ENCODE results near the gene TCEAL7.
"Not testable (repeated sequence)": the region's sequence is repeated elsewhere in the genome, so short reads cannot be mapped to it uniquely, and the experiment has no call there.

The TCEAL7 gene, protein sequence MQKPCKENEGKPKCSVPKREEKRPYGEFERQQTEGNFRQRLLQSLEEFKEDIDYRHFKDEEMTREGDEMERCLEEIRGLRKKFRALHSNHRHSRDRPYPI

GRCh38 chrX:103329991-103330390 lies at the start of gene TCEAL7:
TCEAL7 (plus strand) TSS chrX:103330239; CDS start chrX:103331404, 1,165 bp downstream.
- DNase-seq, result no peak

- no peak for DNase-seq
Observed at GRCh38 chrX:103293118-103293517, 36.9 kb upstream of the TCEAL7 start.

GRCh38 chrX:103304705-103305104 lies 25.3 kb upstream of the TCEAL7 start:
- no peak for DNase-seq

- DNase-seq, result not testable (repeated sequence)
Observed at GRCh38 chrX:103305666-103306065, 24.4 kb upstream of the TCEAL7 start.

DNA sequence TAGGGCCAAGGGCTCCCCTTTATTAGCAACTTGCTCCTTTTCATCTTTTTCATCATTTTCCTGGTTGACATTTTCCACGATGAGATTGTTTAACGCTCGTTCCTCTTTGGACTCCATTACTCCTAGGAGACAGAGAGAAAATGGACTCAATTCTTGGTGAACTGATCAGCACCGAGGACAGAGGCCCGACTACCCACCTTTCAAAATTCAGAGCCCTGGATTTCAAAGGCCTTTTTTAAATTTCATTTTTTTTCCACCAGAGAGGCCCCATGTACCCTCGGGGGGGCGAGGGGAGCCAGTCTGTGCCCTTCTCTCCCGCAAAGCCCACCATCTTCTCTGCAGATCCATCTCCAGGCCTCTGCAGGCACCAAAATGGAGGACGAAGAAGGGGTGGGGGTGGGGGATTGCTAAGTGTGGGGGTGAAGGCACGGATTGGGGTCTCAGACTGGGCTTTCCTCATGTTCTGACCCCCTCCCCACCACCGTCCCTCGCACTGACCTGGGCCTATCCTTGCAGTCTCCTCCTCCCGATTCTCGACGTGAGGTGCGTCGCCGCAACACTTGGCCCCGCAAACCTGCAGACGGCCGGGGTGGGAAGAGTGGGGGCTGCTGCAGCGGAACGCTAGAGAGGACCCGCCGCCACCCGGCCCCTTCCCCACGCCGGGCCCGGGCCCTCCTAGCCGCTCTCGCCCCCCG lies 20.0 kb upstream of the TCEAL7 start:
- DNase-seq, result no peak

GRCh38 chrX:103310555-103311398 lies 19.3 kb upstream of the TCEAL7 start, which contains the start of gene BEX2:
BEX2 (minus strand) TSS chrX:103310990; CDS start chrX:103309976, 1,014 bp downstream.
- DNase-seq, result peak; percentile 4

GRCh38 chrX:103311399-103311780 lies 18.6 kb upstream of the TCEAL7 start:
- no peak for DNase-seq

DNA sequence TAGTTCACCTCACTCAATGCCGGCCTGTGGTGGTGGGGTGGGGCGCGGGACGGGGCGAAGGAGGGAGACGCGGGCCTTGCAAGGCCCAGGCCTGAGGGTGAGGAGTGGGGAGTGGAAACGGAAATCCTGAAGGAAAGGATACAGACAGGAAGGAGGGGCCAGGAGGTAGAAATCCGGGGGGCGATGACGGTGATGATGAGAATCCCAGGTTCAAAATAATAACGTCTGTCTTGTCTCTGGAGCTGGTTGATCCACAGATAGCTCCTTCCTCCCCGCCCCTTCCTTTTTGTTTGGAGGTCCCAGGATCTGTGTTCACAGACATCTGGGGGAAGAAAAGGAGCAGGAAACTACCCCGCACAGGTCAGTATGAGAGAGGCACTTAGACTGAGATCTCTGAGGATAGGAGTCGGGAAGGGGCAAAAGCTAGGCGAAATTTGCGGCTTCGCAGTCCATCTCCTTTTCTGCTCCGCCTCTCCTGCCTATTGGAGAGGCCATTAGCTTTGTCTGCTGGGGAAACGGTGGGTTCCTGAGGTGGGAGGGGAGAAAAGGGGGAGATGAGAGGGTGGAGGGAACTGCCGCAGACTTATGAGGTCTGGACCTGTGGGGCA lies 746 bp downstream of the TCEAL7 start:
- no peak for DNase-seq

GRCh38 chrX:103338663-103339062 lies 8.6 kb downstream of the TCEAL7 start:
- DNase-seq, result no peak

DNA sequence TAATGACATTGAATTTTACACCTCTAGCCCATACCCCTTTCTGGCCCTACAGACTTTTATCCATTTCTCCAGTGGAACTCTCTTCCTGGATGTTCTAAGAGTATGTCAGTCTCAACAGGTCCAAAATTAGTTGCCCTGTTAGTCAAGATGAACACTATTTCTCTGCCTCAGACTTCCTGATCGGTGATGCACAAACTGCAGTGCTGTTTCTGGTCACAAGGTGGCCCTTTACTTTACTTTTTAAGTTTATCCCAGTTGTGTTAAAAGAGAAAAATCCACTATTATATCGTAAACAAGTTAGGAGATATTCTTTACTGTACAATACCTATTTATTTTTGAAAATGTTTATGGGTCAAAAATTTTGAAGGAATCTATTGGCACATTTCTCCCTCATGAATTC lies 13.1 kb downstream of the TCEAL7 start:
- DNase-seq, result peak; percentile 28

GRCh38 chrX:103344606-103345005 lies 14.6 kb downstream of the TCEAL7 start:
- no peak for DNase-seq

- DNase-seq, result no peak
Observed at GRCh38 chrX:103347682-103348397, 17.8 kb downstream of the TCEAL7 start.

DNA sequence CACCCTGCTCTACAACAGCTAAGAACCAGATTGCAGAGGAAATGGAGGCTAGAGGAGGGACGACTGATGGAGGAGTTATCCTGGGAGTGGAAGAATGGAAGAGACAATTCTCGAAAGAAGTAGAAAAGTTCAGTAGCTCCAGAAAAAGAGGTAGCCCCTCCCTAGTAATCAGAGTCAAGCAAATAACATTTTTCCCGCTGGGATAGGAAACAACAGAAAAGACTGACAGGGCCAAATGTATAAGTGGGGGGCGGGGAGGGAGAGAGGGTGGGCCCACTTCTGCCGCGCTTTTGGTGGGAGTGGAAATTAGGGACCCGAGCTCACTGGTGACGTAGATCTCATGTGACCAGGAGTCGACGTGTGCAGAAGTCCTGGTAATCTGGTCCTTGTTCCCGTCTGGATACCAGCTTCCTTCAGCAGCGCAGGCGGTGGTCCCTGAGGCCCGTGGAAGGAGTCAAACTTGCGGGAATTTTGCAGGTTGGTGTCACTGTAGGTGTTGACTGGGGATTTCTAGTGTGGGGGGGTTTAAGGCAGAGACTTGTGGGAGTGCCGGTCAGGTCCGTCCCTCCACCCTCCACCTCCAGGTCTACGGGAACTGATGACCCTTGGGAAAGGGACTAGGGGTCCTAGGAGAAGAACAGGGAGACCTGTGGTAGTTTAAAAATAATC lies 26.2 kb downstream of the TCEAL7 start, which contains the start of gene TCEAL9:
TCEAL9 (plus strand) TSS at position 377 of the 669 bp plus-strand sequence. CDS start 1,179 bp downstream, outside the sequence.
- DNase-seq, result no peak

GRCh38 chrX:103356858-103357257 lies 26.8 kb downstream of the TCEAL7 start:
- no peak for DNase-seq

GRCh38 chrX:103357871-103358270 lies 27.8 kb downstream of the TCEAL7 start:
- no peak for DNase-seq

DNA sequence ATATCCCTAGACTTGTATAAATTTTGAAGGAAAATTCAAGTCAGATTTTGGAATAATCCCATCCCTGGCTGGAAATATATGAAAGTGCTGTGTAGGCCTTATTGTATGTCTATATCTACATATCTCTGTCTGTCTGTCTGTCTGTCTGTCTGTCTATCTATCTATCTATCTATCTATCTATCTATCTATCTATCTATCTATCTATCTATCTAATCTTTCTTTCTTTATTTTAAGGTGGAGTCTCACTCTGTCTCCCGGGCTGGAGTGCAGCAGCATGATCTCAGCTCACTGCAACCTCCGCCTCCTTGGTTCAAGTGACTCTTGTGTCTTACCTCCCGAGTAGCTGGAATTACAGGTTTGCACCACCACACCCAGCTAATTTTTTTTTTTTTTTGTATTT lies 29.6 kb downstream of the TCEAL7 start:
- not testable (repeated sequence) for DNase-seq

GRCh38 chrX:103360092-103360491 lies 30.1 kb downstream of the TCEAL7 start:
- DNase-seq, result no peak

- DNase-seq, result no peak
Observed at GRCh38 chrX:103360916-103361315, 30.9 kb downstream of the TCEAL7 start.

DNA sequence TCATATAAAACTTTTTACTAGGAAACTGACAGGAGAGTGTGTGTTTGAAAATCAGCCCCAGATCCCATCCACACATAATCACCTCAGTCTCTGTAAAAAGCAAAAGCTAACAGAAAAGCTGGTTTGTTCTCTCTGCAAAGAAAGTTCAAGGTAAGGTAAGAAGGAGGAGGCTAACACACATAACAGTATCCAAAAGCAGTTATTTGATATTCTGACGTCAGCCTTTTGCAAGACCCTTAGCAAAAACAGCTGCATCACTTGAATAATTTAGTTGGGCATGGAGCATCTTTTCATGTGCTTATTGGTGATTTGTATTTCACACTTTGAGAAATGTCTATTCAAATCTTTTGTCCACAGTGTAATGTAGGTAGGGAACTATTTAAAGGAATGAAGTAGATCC lies 31.8 kb downstream of the TCEAL7 start:
- DNase-seq, result no peak

DNA sequence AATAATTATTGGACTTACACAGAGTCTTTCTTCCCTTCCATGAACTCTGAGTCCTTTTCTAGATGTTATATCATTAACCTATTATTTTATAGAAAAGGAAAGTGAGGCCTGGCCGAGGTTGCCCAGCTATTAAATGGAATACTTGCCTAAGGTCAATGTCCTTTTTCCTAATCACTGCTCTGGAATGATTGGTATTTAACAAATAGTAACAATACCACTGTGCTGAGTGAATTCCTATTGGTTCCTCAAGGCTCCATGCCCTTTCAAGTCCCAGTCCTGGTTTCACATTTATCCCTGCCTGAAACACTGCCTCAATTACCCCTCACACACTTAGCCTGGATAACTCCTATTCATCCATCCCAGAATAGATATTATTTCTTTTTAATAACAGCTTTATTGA lies 32.4 kb downstream of the TCEAL7 start:
- DNase-seq, result no peak

DNA sequence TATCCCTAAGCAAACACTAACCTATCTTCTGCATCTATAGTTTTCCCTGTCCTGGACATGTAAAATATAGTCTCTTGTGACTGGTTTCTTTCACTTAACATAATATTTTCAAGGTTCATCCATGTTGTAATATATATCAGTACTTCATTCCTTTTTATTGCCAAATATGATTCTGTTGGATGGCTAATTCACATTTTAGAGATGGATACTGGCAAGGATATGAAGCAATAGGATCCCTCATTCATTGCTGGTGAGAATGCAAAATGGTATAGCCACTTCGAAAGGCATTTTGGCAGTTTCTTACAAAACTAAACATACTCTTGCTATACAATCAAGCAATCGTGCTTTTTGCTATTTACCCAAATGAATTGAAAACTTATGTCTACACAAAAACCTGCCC lies 33.0 kb downstream of the TCEAL7 start:
- DNase-seq, result no peak

- DNase-seq, result no peak
Observed at GRCh38 chrX:103367502-103367901, 37.5 kb downstream of the TCEAL7 start.

Data from RPMI8226 (cell line).